Activated CD8-positive, alpha-beta T cell treated with anti-CD3 and anti-CD28 coated beads for 36 hours (primary cell): Measurements from ENCODE around the gene MCTP1. TPM values are rescaled to one million over a fixed set of nuclear protein-coding genes. Genes with fewer than 3 reads are reported as not detected.

ENCODE experiments used
- ATAC-seq: fragments of 200-7000 bp; cut with Tn5 transposase; one replicate; pipeline ENCODE4 v1.10.0; 2021; ENCODE audit warnings: mild to moderate bottlenecking, moderate library complexity
- CTCF ChIA-PET: fragments of 350-600 bp; sonication (Branson Sonifier 250); formaldehyde crosslinking; loops from one replicate; lab custom pipeline; 2021; ENCODE audit warnings: antibody characterized with exemption; lab: Charles Lee
- POLR2A ChIA-PET: fragments of 350-600 bp; sonication (Branson Sonifier 250); formaldehyde crosslinking; loops from one replicate; lab custom pipeline; 2021; ENCODE audit warnings: antibody characterized with exemption; lab: Charles Lee
- DNase-seq: peaks from one replicate; pipeline ENCODE4 v3.0.0-alpha.2; 2020
- H3K27ac Mint-ChIP-seq: one replicate; pipeline ENCODE4 v1.8.0; 2021; ENCODE audit warnings: mild to moderate bottlenecking, mixed read lengths
- H3K27me3 Mint-ChIP-seq: one replicate; pipeline ENCODE4 v1.8.0; 2021; ENCODE audit warnings: mixed read lengths
- H3K36me3 Mint-ChIP-seq: one replicate; pipeline ENCODE4 v1.8.0; 2021; ENCODE audit warnings: low read depth, mixed read lengths
- H3K4me1 Mint-ChIP-seq: one replicate; pipeline ENCODE4 v1.8.0; 2021; ENCODE audit warnings: low read depth, mixed read lengths
- H3K4me3 Mint-ChIP-seq: one replicate; pipeline ENCODE4 v1.8.0; 2021; ENCODE audit warnings: mild to moderate bottlenecking, moderate library complexity, mixed read lengths
- H3K9me3 Mint-ChIP-seq: one replicate; pipeline ENCODE4 v1.8.0; 2021; ENCODE audit warnings: mixed read lengths
- CTCF ChIP-seq: fragments of 200-600 bp; IDR thresholded peaks from one replicate; pipeline ENCODE4 v1.8.0; 2022; ENCODE audit warnings: antibody characterized with exemption, mild to moderate bottlenecking
- intact Hi-C: fragments of 100-400 bp; cut with micrococcal nuclease; formaldehyde crosslinking; loops from one replicate; pipeline ENCODE4 v1.10.0; 2022
- total RNA-seq, 2 experiments: library from RNA; stranded (reverse); gene quantifications; one replicate each; pipeline ENCODE4 v1.2.3, GENCODE V29; 2021

The MCTP1 gene
- total RNA-seq: under 1 TPM; 0.20 to 0.40 TPM

- intact Hi-C loops: no loop called here
- Mint-ChIP-seq H3K36me3 (no peaks in the 10 kb centered on the region), H3K9me3 (no peaks in the 10 kb centered on the region), H3K27me3 (peaks cover 39% of the 10 kb centered on the region), H3K27ac (no peak within 1 kb of the TSS), H3K4me3 (peak within 1 kb of the TSS; percentile 56), H3K4me1 (peaks cover 9% of the 10 kb centered on the region)
- CTCF ChIA-PET: interaction anchor here (0.6 to 1.7 kb wide), 4 partner anchors 20 to 363 kb away, joined by 3 to 4 read pairs (median 3); no protein-coding TSS in a partner anchor
- peak; percentile 22 for ATAC-seq
- no peak for TF ChIP-seq CTCF
- POLR2A ChIA-PET: no interaction called here
- peak; percentile 27 for DNase-seq
Observed at GRCh38 chr5:95284572-95285408, at the start of gene MCTP1. Gene MCTP1, minus strand, starts transcription at chr5:95285094.

GRCh38 chr5:95332158-95332557 is 47.3 kb upstream of the MCTP1 start:
- Mint-ChIP-seq H3K27me3 (peaks cover 4% of the 10 kb centered on the region), H3K9me3 (no peaks in the 10 kb centered on the region)

GRCh38 chr5:95331358-95331757 is 46.5 kb upstream of the MCTP1 start:
- ChIA-PET POLR2A (no interaction called here), CTCF (no interaction called here)
- no peak overlapping the region for H3K4me3 Mint-ChIP-seq
- no peaks in the 10 kb centered on the region for H3K9me3 Mint-ChIP-seq
- intact Hi-C loops: no loop called here
- no peaks in the 10 kb centered on the region for H3K4me1 Mint-ChIP-seq
- DNase-seq: no peak
- H3K27ac Mint-ChIP-seq: no peak overlapping the region
- TF ChIP-seq CTCF: no peak
- peaks cover 4% of the 10 kb centered on the region for H3K27me3 Mint-ChIP-seq
- H3K36me3 Mint-ChIP-seq: no peaks in the 10 kb centered on the region
- no peak for ATAC-seq

More at GRCh38 chr5:95332158-95332557, 47.3 kb upstream of the MCTP1 start:
- no peaks in the 10 kb centered on the region for H3K36me3 Mint-ChIP-seq
- POLR2A ChIA-PET: no interaction called here
- CTCF ChIA-PET: no interaction called here
- H3K4me1 Mint-ChIP-seq: no peaks in the 10 kb centered on the region
- intact Hi-C loops: no loop called here
- H3K4me3 Mint-ChIP-seq: no peak overlapping the region
- no peak for ATAC-seq
- DNase-seq: no peak
- no peak overlapping the region for H3K27ac Mint-ChIP-seq
- no peak for TF ChIP-seq CTCF

GRCh38 chr5:95327211-95327610 is 42.3 kb upstream of the MCTP1 start:
- Mint-ChIP-seq H3K36me3 (no peaks in the 10 kb centered on the region), H3K4me3 (no peak overlapping the region), H3K27ac (no peak overlapping the region), H3K9me3 (no peaks in the 10 kb centered on the region), H3K27me3 (peaks cover 1% of the 10 kb centered on the region), H3K4me1 (no peaks in the 10 kb centered on the region)
- DNase-seq: no peak
- ATAC-seq: no peak
- no peak for TF ChIP-seq CTCF
- ChIA-PET CTCF (interaction anchor here (1.6 kb wide), 1 partner anchor 9 kb away, joined by 3 read pairs; no protein-coding TSS in a partner anchor), POLR2A (no interaction called here)
- intact Hi-C loops: no loop called here

- intact Hi-C loops: no loop called here
- no peak for DNase-seq
Observed at GRCh38 chr5:95317687-95318086, 32.8 kb upstream of the MCTP1 start.

More at GRCh38 chr5:95317687-95318086, 32.8 kb upstream of the MCTP1 start:
- no peak overlapping the region for H3K27ac Mint-ChIP-seq
- ATAC-seq: no peak
- H3K9me3 Mint-ChIP-seq: no peaks in the 10 kb centered on the region
- CTCF ChIA-PET: no interaction called here
- no peaks in the 10 kb centered on the region for H3K36me3 Mint-ChIP-seq
- H3K27me3 Mint-ChIP-seq: peaks cover 5% of the 10 kb centered on the region
- TF ChIP-seq CTCF: no peak
- H3K4me1 Mint-ChIP-seq: no peaks in the 10 kb centered on the region
- no peak overlapping the region for H3K4me3 Mint-ChIP-seq
- POLR2A ChIA-PET: no interaction called here
